Vagina (tissue), 2 donors: ENCODE results near the gene C1D. TPM values are rescaled to one million over a fixed set of nuclear protein-coding genes. Genes with fewer than 3 reads are reported as not detected.

Experiments used
- DNase-seq, 2 donors: peaks; one replicate each; pipeline ENCODE4 v3.0.0-alpha.2; 2017; ENCODE audit errors: extremely low spot score in 2 of 2
- H3K27ac ChIP-seq: fragments of 200-600 bp; sonication (generic); one replicate; pipeline ENCODE4 v1.5.1; 2019
- H3K27me3 ChIP-seq: fragments of 200-600 bp; sonication (generic); one replicate; pipeline ENCODE4 v1.5.1; 2019
- H3K36me3 ChIP-seq, 2 donors: fragments of 200-600 bp; sonication (generic); one replicate each; pipeline ENCODE4 v1.5.1; 2017 to 2019
- H3K4me1 ChIP-seq: fragments of 200-600 bp; sonication (generic); one replicate; pipeline ENCODE4 v1.5.1; 2019
- H3K4me3 ChIP-seq, 2 donors: fragments of 200-600 bp; sonication (generic); 1 replicate in 1 of 2; 2 replicates in 1 of 2; pipeline ENCODE4 v1.5.1; 2016 to 2019
- H3K9me3 ChIP-seq: fragments of 200-600 bp; sonication (generic); one replicate; pipeline ENCODE4 v1.5.1; 2019
- CTCF ChIP-seq, 3 experiments: fragments of 450-650 bp in 2 of 3; fragments of 200-600 bp in 1 of 3; sonication (generic) in 1 of 3; IDR thresholded peaks; one replicate each; pipeline ENCODE4 v1.5.1; 2017 to 2019; ENCODE audit warnings: antibody characterized with exemption in 3 of 3, mild to moderate bottlenecking in 2 of 3, moderate library complexity in 2 of 3
- POLR2A ChIP-seq, 2 donors: fragments of 450-650 bp; IDR thresholded peaks; one replicate each; pipeline ENCODE4 v1.6.1; 2017; ENCODE audit warnings: antibody characterized with exemption in 2 of 2, mild to moderate bottlenecking in 2 of 2, moderate library complexity in 2 of 2
- POLR2AphosphoS5 ChIP-seq, 2 donors: sonication (generic); formaldehyde crosslinking; IDR thresholded peaks; one replicate each; pipeline ENCODE4 v1.9.0; 2017; ENCODE audit warnings: antibody characterized with exemption in 2 of 2, mild to moderate bottlenecking in 2 of 2, low read depth in 1 of 2; ENCODE audit not compliant: insufficient read depth in 1 of 2
- intact Hi-C: fragments of 100-400 bp; cut with DNase I; formaldehyde crosslinking; loops from one replicate; pipeline ENCODE4 v1.15.1; 2023
- total RNA-seq: library from RNA; depleted of rRNA; stranded (reverse); fragments of >200 nt; gene quantifications from one replicate; pipeline ENCODE4 v1.2.3, GENCODE V29; 2016

Gene C1D
- total RNA-seq, 1 donor from 2014 or later, result 21.9 TPM

GRCh38 chr2:68057658-68058396 lies 5.0 kb downstream of the C1D start:
- intact Hi-C loops, result no loop called here
- TF ChIP-seq POLR2AphosphoS5 (IDR thresholded peaks at IDR 0.05; ENCODE audit: insufficient read depth in 1 of 2, low read depth in 1 of 2) (peak in 1 of 2 donors; percentile 55), POLR2A (IDR thresholded peaks at IDR 0.05) (no peak)
- Histone ChIP-seq H3K27me3 (no peaks in the 10 kb centered on the region), H3K36me3 (no peaks in the 10 kb centered on the region), H3K4me1 (peaks cover 59% of the 10 kb centered on the region), H3K4me3 (no peak overlapping the region), H3K27ac (no peak overlapping the region), H3K9me3 (no peaks in the 10 kb centered on the region)
- no peak for DNase-seq

- H3K36me3 ChIP-seq, result no peaks in the 10 kb centered on the region
- TF ChIP-seq POLR2A (IDR thresholded peaks at IDR 0.05), result no peak
- TF ChIP-seq POLR2AphosphoS5 (IDR thresholded peaks at IDR 0.05; ENCODE audit: insufficient read depth in 1 of 2, low read depth in 1 of 2), result no peak
- no peak for TF ChIP-seq CTCF (IDR thresholded peaks at IDR 0.05)
- H3K27ac ChIP-seq, result no peak overlapping the region
- H3K4me3 ChIP-seq, result no peak overlapping the region
- no peaks in the 10 kb centered on the region for H3K27me3 ChIP-seq
- DNase-seq, result no peak
- H3K4me1 ChIP-seq, result peaks cover 52% of the 10 kb centered on the region
- intact Hi-C loops, result no loop called here
- H3K9me3 ChIP-seq, result no peaks in the 10 kb centered on the region
These were observed 9.9 kb downstream of the C1D start for GRCh38 chr2:68052717-68053422.

- Histone ChIP-seq H3K4me3 (no peak overlapping the region), H3K9me3 (no peaks in the 10 kb centered on the region), H3K27ac (no peak overlapping the region), H3K27me3 (no peaks in the 10 kb centered on the region), H3K36me3 (no peaks in the 10 kb centered on the region), H3K4me1 (peaks cover 60% of the 10 kb centered on the region)
- intact Hi-C loops, result no loop called here
- TF ChIP-seq POLR2A (IDR thresholded peaks at IDR 0.05) (no peak), CTCF (IDR thresholded peaks at IDR 0.05) (no peak), POLR2AphosphoS5 (IDR thresholded peaks at IDR 0.05; ENCODE audit: insufficient read depth in 1 of 2, low read depth in 1 of 2) (no peak)
- no peak for DNase-seq
These were observed 12.5 kb downstream of the C1D start for GRCh38 chr2:68050353-68050752.

GRCh38 chr2:68046642-68047240 lies 16.1 kb downstream of the C1D start:
- Histone ChIP-seq H3K36me3 (no peaks in the 10 kb centered on the region), H3K4me1 (peaks cover 61% of the 10 kb centered on the region), H3K27me3 (no peaks in the 10 kb centered on the region), H3K9me3 (no peaks in the 10 kb centered on the region), H3K4me3 (no peak overlapping the region), H3K27ac (no peak overlapping the region)
- TF ChIP-seq POLR2A (IDR thresholded peaks at IDR 0.05), result no peak
- no peak for TF ChIP-seq CTCF (IDR thresholded peaks at IDR 0.05)
- TF ChIP-seq POLR2AphosphoS5 (IDR thresholded peaks at IDR 0.05; ENCODE audit: insufficient read depth in 1 of 2, low read depth in 1 of 2), result no peak
- no peak for DNase-seq
- intact Hi-C loops, result no loop called here

- no peaks in the 10 kb centered on the region for H3K27me3 ChIP-seq
- no peak for DNase-seq
- TF ChIP-seq CTCF (IDR thresholded peaks at IDR 0.05) (no peak), POLR2AphosphoS5 (IDR thresholded peaks at IDR 0.05; ENCODE audit: insufficient read depth in 1 of 2, low read depth in 1 of 2) (no peak), POLR2A (IDR thresholded peaks at IDR 0.05) (no peak)
- no peak overlapping the region for H3K4me3 ChIP-seq
- H3K27ac ChIP-seq, result peak overlapping the region; percentile 69
- H3K36me3 ChIP-seq, result no peaks in the 10 kb centered on the region
- peaks cover 59% of the 10 kb centered on the region for H3K4me1 ChIP-seq
- H3K9me3 ChIP-seq, result no peaks in the 10 kb centered on the region
- intact Hi-C loops, result no loop called here
These were observed 16.6 kb downstream of the C1D start for GRCh38 chr2:68046224-68046623.
